IPS-11a (cell line): ENCODE measurements around the gene FOXP2.

Experiments used
- H3K4me3 ChIP-seq: one replicate; pipeline ENCODE4 v1.5.1; 2013; ENCODE audit warnings: low read depth, low read length, control low read depth

Gene FOXP2

GRCh38 chr7:114649689-114650088 is 235.1 kb downstream of the FOXP2 start:
- H3K4me3 ChIP-seq: no peak overlapping the region

GRCh38 chr7:114650491-114650890 is 235.9 kb downstream of the FOXP2 start:
- no peak overlapping the region for H3K4me3 ChIP-seq

GRCh38 chr7:114652041-114652440 is 237.4 kb downstream of the FOXP2 start:
- no peak overlapping the region for H3K4me3 ChIP-seq

- no peak overlapping the region for H3K4me3 ChIP-seq
Measured at GRCh38 chr7:114653364-114654088, 238.9 kb downstream of the FOXP2 start.

- no peak overlapping the region for H3K4me3 ChIP-seq
Measured at GRCh38 chr7:114656466-114656865, 241.9 kb downstream of the FOXP2 start.

- no peak overlapping the region for H3K4me3 ChIP-seq
Measured at GRCh38 chr7:114657279-114657678, 242.7 kb downstream of the FOXP2 start.

GRCh38 chr7:114658216-114658615 is 243.6 kb downstream of the FOXP2 start:
- H3K4me3 ChIP-seq: no peak overlapping the region

- no peak overlapping the region for H3K4me3 ChIP-seq
Measured at GRCh38 chr7:114659409-114660125, 245.0 kb downstream of the FOXP2 start.

- H3K4me3 ChIP-seq: no peak overlapping the region
Measured at GRCh38 chr7:114660126-114660486, 245.5 kb downstream of the FOXP2 start.

- no peak overlapping the region for H3K4me3 ChIP-seq
Measured at GRCh38 chr7:114660753-114661152, 246.1 kb downstream of the FOXP2 start.

- no peak overlapping the region for H3K4me3 ChIP-seq
Measured at GRCh38 chr7:114662002-114662677, 247.5 kb downstream of the FOXP2 start.

GRCh38 chr7:114663502-114663901 is 248.9 kb downstream of the FOXP2 start:
- no peak overlapping the region for H3K4me3 ChIP-seq

GRCh38 chr7:114670676-114671075 is 256.1 kb downstream of the FOXP2 start:
- no peak overlapping the region for H3K4me3 ChIP-seq

GRCh38 chr7:114671563-114672123 is 257.0 kb downstream of the FOXP2 start:
- H3K4me3 ChIP-seq: no peak overlapping the region

GRCh38 chr7:114678116-114678515 is 263.5 kb downstream of the FOXP2 start:
- H3K4me3 ChIP-seq: no peak overlapping the region

- no peak overlapping the region for H3K4me3 ChIP-seq
Measured at GRCh38 chr7:114687238-114687637, 272.6 kb downstream of the FOXP2 start.

GRCh38 chr7:114688443-114689055 is 273.9 kb downstream of the FOXP2 start:
- H3K4me3 ChIP-seq: no peak overlapping the region

GRCh38 chr7:114689406-114689805 is 274.8 kb downstream of the FOXP2 start:
- H3K4me3 ChIP-seq: no peak overlapping the region

GRCh38 chr7:114691605-114692004 is 277.0 kb downstream of the FOXP2 start:
- H3K4me3 ChIP-seq: no peak overlapping the region

GRCh38 chr7:114695182-114695581 is 280.6 kb downstream of the FOXP2 start:
- no peak overlapping the region for H3K4me3 ChIP-seq

GRCh38 chr7:114700247-114700928 is 285.8 kb downstream of the FOXP2 start:
- H3K4me3 ChIP-seq: no peak overlapping the region
